ENCODE results near the gene ADARB2. TPM values are rescaled to one million over a fixed set of nuclear protein-coding genes. Genes with fewer than 3 reads are reported as not detected.
"Not testable (repeated sequence)": the region's sequence is repeated elsewhere in the genome, so short reads cannot be mapped to it uniquely, and the experiment has no call there.

Gene ADARB2
- total RNA-seq, 1 donor from 2014 or later: 1.3 TPM

DNA sequence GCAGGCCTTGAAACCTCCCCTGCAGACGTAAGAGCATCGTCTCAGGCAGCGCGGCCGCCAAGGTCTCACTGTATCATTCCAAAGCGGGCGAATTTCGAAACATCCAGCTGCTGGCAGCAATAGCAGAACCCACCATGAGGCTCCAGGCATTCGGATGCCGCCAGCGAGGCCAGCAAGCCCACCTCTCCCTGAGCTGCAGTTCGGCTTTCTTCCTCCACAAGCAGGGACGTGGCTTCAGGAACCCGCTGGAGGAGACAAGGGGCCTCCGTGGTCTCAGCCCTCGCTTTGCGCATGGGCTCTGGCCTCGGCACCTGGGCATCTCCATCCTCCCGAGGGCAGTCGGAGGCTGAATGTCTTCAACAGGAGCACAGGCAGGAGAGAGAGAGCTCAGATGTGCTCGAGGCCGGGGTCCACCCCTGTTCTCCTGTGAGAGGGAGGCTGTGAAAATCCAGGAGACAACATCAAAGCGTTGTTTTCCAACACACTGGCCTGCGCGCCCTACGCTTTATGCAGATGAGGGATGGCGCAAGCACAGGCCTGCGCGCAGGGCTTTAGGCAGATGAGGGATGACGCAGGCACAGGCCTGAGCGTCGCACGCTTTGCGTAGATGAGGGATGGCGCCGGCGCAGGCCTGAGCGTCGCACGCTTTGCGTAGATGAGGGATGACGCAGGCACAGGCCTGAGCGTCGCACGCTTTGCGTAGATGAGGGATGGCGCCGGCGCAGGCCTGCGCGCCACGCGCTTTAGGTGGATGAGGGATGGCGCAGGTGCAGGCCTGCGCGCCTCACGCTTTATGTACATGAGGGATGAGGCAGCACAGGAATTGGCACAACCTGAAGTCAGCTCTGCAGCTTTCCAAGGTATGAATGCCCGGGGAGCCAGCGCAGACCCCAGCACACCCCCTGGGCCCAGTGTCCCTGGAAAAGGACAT, 577.9 kb downstream of the ADARB2 start:
- no peak for DNase-seq (ENCODE audit: low spot score)

DNA sequence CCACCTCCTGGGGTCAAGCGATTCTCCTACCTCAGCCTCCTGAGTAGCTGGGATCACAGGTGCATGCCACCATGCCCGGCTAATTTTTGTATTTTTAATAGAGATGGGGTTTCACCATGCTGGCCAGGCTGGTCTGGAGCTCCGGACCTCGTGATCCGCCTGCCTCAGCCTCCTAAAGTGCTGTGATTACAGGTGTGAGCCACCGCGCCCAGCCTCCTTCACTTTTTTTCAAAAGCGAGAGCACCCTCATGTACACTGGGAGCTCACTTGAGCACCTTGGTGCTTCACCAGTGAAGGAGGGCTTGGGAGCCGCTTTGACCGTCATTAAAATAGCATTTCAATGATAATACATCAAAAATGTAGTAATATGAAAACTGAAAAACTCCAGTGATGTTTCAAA, 578.8 kb downstream of the ADARB2 start:
- not testable (repeated sequence) for DNase-seq (ENCODE audit: low spot score)

DNA sequence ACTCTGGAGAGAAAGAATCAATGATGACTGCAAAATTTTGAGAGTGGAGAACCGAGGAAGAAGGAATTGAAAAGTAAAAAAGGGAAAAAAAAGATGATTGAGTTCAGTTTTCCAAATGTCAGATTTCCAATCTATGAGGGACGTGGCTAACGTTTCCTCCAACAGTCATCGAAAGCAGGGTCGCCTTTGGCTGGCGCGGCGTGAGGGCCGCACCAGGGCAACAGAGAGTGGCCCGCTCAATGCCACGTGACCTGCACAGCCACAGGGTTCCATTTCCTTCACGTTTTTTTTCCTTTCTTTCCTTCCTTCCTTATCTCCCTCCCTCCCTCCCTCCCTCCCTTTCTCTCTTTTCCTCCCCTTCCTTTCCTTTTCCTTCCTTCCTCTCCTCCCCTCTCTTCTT, 579.3 kb downstream of the ADARB2 start:
- no peak for DNase-seq (ENCODE audit: low spot score)

DNA sequence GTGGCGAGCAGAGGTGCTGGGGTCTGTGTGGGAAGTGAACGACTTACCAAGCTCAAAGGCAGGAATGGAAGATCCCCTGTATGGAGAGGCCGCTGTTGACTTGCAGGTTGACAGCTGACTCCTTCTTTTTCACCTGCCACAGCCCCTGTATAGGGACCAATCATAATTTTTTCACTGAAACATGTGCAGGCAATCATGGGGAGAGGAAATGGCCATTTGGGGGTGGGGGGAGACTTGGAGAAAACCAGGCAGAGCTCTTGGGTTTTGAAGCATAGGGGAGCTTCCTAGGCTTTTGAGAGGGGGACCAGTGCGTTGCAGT, 579.8 kb downstream of the ADARB2 start:
- DNase-seq (ENCODE audit: low spot score): no peak

DNA sequence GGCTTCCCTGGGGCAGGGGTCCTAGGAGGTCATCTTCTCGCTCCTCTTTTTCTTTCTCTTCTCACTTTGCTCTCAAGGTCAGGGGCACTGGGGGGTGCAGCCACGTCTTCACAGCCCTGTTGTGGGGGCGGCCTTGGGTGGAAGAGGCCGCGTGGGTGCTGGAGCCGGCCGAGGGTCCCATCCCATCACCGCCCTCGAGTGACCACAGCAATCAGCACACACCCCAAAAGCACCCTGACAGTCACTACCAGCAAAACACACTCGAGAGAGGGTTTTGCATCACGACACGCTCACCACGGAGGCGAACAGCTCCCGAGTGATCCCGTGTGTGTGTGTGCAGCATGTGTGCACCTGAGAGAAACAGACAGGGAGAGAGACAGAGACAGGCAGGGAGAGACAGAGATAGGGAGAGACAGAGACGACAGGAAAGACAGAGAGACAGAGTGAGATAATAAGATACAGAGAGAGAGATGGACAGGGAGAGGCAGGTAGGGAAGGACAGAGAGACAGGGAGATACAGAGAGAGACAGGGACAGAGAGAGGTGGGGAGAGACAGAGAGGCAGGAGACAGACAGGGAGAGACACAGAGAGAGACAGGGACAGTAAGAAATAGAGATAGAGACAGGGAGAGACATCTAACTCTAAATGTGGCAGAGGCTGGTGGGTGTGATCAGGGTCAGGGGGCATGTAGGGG, 580.3 kb downstream of the ADARB2 start:
- DNase-seq (ENCODE audit: low spot score): no peak

DNA sequence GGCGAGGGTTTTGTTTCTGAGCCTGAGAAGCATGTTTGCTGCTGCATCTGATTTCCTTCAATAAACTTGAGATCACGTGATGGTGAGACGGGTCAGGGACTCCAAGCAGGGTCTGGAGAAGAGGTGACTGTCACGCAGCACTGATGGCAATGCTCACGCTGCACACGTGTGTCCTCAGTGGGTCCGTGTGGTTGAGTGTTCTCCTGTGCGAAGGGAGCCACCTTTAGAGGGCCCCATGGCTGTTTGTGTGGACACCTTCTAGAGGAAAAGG, 580.8 kb downstream of the ADARB2 start:
- DNase-seq (ENCODE audit: low spot score): no peak

DNA sequence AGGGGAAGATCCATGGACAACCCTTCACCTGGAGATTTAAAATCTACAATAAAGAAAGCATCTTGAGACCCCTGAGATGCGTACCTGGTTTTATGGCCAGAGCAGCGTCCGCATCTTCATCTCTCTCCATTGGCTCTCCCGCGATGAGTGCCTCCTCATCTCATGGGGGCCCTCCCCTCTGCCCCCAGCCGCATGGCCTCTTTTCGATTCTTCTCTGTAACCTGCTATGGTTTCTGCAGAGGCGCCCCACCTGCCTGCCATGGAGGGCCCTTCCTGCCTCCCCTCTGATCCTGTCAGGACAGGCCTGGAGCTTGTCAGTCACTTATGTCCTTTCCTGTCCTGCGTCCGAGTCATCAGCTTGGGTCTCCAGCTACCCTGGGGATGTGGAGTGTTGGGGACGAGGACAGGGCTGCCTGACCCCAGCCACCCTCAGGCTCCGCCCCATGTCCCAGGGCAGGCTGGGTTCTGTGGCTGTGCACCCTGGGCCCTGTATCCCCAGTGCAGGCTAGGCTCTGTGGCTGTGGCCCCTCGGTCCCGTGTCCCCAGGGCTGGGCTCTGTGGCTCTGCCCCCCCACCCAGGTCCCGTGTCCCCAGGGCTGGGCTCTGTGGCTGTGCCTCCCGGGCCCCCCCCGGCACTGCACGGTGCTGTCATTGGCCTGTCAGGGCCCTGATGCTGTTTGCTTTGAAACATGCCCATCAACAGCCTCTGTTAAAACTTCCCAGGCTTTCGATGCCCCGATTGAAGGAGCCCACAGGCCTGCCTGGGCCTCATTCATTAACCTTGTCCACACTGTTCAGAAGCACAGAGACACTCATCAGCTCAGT, 581.3 kb downstream of the ADARB2 start:
- no peak for DNase-seq (ENCODE audit: low spot score)

DNA sequence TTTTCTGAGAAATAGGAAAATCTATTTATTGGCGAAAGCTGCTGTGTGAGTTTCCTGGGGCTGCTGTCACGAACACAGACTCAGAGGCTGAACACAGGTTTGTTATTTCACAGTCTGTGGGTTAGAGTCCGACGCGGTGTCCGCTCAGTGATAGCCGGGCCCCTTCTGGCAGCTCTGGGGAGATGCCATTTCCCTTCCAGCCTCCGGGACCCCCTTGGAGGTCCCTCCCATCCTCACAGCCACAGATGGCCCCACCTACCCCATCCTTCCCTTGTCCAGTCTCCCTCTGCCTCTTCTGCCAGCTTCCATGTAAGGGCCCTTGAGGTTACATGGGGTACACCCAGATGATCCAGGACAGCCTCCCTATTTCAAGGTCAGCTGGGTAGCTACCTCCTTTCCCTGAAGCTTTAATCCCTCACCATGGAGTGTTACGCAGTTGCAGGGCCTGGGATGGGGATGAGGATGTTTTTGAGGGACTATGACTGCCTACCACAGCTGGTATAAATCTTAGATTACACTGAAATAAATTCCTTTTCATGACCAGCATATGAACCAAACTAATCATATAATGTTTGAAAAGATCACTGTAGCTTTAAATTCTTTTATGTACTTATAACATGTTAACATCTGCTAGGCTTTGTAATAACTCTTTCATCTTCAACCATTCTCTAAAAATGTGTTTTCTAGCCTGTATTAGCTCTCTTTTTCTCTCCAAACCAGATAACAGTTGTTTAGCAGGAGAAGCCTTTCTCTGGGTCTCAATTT, 582.6 kb downstream of the ADARB2 start:
- DNase-seq (ENCODE audit: low spot score): no peak

DNA sequence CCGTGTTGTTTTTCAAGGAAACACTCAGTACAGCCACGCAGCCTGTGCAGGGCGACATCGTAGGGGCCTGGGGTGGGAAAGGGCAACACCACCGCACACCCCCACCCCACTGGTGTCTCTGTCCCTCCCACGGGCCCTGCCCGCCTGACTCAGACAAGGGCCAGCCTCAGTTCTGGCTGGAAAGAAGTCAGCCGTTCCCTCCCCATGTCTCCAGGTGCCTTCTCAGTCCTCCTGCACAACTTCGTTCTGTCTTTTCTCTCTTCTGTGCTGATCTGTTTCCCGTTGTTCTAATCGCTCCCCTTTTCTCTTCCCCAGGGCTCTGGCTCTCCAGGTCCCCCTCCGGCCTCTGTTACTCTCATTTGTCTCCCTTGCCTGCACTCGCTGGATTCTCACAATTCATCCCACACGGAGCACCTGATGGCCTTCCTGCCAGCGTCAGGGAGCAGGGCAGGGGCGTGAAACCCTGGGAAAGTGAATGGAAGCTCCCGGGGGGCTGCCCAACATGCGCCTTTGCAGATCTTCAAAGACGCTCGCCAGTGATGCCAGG, 583.4 kb downstream of the ADARB2 start:
- no peak for DNase-seq (ENCODE audit: low spot score)

DNA sequence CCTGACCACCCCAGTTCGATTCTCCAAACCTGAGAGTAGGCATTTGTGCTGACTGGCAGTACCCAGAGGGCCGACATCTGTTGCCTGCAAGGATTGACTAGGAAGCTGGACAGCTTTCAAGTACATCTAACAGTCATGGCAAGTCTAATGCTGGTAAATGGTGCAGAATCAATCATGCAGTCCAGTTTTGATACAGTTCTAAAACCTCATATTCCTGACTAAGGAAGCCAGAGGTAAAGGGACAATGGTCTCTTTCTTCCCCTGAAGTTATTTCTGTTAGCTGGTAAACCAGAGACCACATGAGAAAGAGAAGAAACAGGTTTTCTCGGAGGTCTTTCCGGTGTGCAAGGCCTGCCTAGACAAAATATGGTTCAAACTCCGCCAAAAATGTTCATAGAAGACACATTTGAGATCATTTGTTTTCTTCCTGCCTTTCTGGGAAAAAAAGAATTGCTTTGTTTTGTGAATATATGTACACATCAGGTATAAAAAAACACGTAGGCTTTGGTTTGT, 584.0 kb downstream of the ADARB2 start:
- no peak for DNase-seq (ENCODE audit: low spot score)

DNA sequence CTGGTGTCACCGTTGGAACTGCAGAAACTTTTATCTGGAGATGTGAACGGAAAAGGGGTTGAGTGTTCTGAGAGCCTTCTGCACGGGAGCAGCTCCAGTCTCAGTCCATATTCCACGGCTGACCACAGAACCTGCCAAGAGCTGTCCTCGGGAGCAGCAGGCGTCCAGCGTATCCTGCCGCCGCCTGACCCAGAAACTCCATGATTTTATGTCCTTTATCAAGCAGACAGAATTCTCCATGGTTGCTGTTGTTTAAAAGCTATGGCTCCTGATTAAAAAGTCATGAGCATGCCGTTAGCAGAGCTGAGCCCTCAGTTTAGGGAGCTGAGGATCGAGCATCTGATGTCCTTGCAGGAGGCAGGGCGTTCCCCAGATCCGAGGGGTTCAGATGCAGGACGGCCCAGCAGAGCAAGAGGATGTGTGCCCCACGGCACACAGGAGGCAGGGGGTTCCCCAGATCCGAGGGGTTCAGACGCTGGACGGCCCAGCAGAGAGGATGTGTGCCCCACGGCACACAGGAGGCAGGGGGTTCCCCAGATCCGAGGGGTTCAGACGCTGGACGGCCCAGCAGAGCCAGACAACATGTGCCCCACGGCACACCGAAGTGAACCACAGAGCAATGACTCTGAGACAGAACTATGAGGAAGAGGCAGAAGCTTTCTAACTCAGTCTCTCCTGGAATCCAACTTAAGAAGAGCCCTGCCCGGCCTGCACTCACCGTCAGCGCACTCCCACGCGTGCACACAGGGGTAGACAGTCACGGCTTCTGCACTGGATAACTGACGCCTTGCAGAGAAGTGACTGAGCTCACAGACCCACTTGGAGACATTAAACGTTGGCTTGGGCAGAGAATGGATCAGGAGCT, 584.7 kb downstream of the ADARB2 start:
- DNase-seq (ENCODE audit: low spot score): no peak

DNA sequence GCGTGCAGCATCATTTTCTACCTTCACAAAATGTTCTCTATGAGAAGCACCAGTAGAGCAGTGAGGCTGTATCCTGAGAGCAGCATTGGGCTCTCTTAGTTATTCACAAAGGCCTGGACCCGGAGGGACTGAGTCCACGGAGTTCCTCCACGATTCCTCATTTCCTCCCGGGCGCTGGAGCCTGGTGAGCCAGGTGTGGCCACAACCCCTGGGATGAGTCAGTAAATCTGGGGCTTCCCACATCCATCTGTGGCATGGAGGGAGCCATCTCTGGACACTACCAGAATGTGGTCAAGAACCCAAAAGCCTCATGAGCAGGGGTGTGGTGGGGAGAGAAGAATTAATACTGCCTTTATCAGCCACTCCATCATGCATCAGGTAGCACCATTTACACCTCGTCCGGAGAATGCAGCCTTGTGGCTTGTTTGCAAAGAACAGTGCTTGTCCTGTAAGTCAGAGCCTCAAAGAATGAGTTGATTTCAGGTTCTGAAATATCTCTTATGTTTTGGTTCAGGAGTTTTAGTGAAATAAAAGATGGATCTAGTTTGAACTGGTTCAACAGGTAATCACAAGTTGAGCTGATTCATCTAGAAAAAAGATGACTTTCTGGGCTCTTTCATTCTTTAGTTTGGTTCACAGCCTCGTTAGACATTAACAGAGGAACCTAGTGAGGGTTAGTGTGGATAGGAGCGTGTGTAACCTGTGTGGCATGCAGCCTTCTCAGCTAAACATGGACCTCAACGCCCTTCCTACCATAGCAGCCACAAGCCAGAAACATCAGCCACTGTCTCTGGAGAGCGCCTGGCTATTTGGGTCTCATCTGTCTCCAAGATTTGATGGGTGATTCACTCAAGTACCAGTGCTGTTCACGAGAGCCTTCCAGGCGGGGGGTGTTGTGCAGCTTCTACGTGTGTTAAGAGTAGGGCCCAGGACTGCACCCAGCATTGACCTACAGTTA, 586.0 kb downstream of the ADARB2 start:
- DNase-seq (ENCODE audit: low spot score): no peak

DNA sequence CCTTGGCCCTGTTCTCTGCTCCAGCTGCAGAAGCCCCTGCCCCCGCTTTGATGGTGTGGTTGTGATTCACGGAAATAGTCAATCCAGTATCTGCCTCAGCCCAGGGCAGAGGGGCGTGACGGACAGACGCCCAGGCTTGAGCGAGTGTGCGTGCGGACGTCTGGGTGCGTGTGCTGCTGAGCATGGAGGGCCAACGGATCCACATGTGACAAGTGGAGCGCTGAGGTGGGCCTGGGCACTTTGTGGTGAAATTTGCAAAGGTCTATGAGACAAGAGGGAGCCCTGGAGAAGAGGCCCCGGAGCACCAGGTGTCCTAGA, 586.7 kb downstream of the ADARB2 start:
- peak; percentile 9 for DNase-seq (ENCODE audit: low spot score)

DNA sequence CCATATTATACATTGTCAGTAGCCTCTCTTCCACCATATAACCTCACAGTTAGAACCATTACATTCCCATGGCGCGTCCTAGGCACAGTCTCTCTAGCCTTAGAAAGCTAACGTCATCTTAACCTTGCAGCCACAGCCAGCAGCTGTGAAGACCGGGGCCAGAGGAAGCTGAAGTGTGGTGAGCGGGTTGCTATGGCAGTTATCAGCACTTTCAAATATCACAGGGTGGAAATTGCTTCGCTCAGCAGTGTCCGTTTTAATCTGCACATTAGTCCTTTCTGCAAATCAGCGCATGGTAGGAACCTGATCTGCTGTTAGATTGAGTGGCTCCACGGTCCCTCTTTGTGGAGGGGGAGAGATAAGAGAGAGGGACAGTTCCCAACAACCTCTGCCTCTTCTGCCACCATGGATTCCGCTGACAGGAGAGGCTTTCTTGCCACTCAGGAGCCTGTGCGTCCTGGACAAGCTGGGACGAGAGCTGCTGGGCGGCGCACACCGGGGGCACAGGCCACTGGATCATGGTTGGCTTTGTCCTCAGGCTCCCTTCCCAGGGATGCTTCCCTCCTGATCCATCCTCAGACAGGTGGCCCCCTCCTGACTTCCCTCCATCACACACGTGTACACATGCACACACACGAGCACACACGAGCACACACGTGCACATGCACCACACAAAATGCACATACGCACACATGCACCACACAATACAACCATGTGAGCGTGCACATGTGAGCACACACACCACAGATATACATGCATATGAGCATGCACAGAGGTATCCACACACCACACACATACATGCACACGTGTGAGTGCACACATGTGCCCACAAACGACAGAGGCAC, 587.3 kb downstream of the ADARB2 start:
- peak; percentile 44 for DNase-seq (ENCODE audit: low spot score)

DNA sequence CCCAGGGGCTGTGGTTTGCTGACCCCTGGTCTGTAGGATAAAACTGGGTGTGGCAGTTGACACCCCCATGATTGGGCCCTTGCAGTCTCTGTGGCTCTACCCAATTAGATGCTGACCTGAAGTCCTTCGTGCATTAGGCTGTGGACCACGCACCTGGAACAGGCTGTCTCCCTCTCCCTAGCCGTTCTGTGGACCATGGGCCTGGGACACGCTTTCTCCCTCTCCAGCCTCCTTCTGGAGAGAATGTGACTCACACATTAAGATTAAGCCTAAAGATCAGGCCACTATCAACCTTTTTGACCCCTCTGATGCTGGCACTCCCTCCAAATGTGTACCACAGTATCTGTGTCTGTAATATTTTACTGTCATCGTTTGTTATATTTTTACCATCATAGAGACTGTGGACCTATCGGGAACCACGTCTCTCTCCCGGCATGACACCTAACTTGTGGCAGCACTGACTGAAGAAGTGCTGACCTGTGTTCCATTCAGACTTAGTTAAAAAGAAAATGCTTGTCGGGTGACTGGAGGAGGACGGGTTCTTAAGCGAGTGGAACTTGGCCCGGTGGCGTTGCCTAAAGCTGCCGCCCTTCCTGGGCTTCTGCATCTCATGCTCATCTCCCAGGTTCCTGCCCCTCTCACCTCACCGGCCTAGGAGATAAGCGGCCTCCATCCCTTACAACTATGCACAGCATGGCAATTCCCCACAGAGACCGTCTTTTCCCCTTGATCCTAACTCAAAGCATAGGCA, 588.3 kb downstream of the ADARB2 start:
- DNase-seq (ENCODE audit: low spot score): peak; percentile 6

DNA sequence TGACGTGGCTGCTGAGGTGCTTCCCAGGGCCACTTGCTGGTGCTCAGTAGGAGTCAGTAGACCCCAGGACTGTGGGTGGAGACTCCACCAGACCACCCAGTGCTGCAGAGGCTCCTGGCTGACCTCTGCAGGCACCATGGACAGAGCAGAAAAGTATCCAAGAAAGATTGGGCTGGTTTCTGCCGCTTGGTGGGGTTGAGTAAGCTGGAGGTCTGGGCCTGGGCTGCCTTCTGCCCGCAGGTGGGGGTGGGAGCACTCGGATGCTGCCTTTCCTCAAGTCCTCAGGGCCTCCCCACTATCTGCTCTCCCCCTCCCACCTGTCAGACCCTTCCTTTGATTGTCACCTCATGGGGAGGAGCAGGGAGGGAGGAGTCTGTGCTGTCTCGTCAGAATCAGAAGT, 589.5 kb downstream of the ADARB2 start:
- DNase-seq (ENCODE audit: low spot score): no peak

DNA sequence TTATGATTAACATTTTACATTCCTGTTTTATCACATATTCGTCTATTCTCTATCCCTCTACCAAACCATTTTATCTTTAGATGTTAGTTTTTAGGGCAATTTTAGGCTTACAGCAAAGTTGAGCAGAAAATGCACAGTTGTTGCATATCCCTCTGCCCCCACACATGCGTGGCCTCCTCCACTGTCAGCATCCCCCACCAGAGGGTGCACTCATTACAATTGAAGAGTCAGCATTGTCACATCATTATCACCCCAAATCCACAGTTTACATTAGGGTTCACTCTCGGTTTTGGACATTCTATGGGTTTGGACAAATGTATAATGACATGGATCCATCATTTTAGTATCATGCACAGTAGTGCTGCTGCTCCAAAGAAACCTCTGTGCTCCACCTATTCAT, 594.7 kb downstream of the ADARB2 start:
- DNase-seq (ENCODE audit: low spot score): no peak

DNA sequence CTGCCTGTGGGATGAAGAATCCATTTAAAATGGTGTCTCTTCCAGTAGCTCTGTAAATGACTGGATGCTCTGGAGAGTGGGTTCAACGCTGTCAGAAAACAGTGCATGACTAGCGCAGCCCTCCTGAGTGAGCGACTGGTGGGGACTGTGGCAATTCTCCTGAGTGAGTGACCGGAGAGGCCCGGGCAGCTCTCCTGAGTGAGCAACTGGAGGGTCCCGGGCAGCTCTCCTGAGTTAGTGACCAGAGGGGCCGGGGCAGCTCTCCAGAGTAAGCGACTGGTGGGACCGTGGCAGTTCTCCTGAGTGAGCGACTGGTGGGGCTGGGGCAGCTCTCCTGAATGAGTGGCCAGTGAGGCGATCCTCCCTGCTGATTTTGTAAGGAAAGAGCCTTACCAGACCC, 595.6 kb downstream of the ADARB2 start:
- DNase-seq (ENCODE audit: low spot score): no peak

All from mucosa of gallbladder (tissue), 1 donor.